GM21381 (cell line): ENCODE results near the gene RAB11FIP3.

Experiments
- ATAC-seq: cut with Tn5 transposase; IDR thresholded peaks from one replicate; pipeline ENCODE4 v1.9.1; 2021; ENCODE audit warnings: mild to moderate bottlenecking, moderate library complexity; ENCODE audit not compliant: unreplicated experiment

The RAB11FIP3 gene

GRCh38 chr16:515175-515938, 89.9 kb downstream of the RAB11FIP3 start:
- ATAC-seq, result no peak

DNA sequence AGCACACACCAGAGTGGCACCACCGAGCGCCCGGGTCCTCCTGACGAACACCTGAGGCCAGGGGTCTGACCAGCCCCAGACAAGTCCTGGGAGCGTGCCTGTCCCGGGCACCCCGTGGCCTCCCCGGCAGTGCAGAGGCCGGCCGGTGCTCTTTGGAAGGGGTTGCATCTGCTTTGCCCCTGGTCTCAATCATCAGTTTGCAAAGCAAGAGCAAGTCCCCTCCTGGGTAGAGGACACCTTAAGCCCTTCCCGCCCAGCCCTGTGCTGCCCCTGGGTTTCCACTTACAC, 90.4 kb downstream of the RAB11FIP3 start:
- ATAC-seq, result no peak

GRCh38 chr16:516301-516700, 90.9 kb downstream of the RAB11FIP3 start:
- ATAC-seq, result no peak

DNA sequence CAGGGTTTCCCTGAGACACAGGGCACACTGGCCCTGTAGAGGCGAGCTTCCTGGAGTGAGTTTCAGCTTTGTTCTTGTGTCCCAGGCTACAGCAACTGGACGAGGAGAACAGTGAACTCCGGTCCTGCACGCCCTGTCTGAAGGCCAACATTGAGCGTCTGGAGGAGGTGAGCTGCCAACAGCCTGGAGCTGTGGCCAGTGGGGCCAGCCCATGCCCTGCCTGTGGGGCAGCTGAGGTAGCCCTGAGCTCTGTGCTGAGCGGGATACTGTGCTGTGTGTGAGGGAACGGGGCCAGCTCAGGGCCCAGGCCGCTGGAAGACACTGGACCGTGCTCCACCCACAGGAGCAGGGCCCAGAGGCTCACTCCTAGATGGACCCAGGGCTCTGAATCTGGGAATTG, 93.4 kb downstream of the RAB11FIP3 start:
- ATAC-seq, result no peak

DNA sequence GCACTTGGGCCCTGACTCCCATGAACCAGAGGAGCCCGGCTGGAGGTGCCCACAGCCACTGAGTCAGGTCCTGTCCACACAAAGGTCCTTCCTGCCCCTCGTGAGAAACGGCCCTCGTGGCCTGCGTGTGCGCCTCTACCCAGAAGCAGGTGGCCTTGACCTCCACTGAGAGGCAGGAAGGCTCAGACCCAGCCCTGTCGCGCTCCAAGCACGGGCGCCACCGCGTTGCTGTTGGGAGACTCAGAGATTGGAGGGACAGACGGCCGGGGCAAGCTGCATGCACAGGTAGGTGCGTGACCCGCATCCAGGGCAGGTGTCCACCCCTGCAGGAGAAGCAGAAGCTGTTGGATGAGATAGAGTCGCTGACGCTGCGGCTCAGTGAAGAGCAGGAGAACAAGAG, 94.0 kb downstream of the RAB11FIP3 start:
- no peak for ATAC-seq

- ATAC-seq, result no peak
Observed at GRCh38 chr16:519841-520687, 94.6 kb downstream of the RAB11FIP3 start.

DNA sequence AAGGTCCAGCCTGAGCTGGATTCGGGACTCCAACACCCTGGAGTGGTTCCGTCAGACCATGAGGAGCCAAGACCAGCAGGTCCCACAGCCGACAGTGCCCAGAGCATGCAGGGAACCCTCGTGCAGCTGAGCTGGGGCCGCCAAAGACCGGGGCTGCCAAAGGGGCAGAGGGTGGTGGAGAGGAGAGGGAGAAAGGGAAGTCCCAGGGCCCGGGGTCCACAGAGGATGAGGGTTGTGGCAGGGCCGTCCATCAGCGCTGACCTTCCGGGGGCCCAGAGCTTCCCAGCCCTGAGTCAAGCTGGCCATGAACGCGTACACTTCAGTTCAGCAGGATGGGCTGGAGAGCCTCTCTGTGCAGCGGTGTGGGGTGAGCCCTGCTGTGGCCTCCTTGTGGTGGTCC, 95.4 kb downstream of the RAB11FIP3 start:
- no peak for ATAC-seq

DNA sequence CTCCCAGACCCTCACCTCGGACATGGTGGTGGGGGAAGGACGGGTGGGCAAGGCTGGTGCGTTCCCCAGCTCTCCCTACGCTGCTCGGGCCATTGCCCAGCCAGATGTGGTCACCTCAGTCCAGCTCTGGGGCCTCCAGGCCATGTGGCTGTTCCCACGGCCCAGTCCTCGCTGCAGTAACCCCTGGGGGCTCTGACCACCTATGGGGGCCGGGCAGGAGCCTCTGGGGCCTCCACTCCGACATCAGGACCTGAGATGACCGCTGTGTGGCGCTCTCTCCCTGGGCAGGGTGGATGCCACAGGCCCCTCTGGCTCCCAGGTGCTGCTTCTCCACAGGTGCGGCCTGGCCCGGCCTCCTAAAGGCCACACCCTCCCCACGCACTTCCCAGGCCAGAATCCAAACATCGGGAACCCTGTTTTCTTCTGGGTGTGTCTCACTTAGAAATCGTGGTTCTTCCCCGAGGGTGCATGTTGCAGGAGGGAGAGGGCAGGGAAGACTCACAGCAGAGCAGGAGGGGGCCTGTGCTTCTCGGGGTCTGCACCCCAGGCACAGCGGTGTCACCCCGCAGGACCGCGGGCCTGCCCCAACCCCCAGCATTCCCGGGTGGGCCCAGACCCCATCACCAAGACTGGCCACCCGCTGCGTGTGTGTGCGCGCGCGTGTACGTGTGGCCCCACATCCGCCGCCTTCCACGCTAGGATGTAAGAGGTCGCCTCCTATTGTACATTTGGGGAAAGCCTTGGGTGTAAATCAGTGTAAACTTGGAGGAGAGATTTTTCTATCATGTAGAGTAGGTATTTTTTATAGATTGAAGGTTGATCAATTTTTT, 96.1 kb downstream of the RAB11FIP3 start:
- no peak for ATAC-seq

GRCh38 chr16:522320-523096, 97.1 kb downstream of the RAB11FIP3 start:
- no peak for ATAC-seq

GRCh38 chr16:523097-523741, 97.8 kb downstream of the RAB11FIP3 start:
- no peak for ATAC-seq

- ATAC-seq, result no peak
Observed at GRCh38 chr16:524274-525040, 99.0 kb downstream of the RAB11FIP3 start.

GRCh38 chr16:525123-525519, 99.7 kb downstream of the RAB11FIP3 start:
- ATAC-seq, result no peak

GRCh38 chr16:525520-526180, 100.2 kb downstream of the RAB11FIP3 start:
- ATAC-seq, result no peak

GRCh38 chr16:526181-527014, 100.9 kb downstream of the RAB11FIP3 start:
- no peak for ATAC-seq

DNA sequence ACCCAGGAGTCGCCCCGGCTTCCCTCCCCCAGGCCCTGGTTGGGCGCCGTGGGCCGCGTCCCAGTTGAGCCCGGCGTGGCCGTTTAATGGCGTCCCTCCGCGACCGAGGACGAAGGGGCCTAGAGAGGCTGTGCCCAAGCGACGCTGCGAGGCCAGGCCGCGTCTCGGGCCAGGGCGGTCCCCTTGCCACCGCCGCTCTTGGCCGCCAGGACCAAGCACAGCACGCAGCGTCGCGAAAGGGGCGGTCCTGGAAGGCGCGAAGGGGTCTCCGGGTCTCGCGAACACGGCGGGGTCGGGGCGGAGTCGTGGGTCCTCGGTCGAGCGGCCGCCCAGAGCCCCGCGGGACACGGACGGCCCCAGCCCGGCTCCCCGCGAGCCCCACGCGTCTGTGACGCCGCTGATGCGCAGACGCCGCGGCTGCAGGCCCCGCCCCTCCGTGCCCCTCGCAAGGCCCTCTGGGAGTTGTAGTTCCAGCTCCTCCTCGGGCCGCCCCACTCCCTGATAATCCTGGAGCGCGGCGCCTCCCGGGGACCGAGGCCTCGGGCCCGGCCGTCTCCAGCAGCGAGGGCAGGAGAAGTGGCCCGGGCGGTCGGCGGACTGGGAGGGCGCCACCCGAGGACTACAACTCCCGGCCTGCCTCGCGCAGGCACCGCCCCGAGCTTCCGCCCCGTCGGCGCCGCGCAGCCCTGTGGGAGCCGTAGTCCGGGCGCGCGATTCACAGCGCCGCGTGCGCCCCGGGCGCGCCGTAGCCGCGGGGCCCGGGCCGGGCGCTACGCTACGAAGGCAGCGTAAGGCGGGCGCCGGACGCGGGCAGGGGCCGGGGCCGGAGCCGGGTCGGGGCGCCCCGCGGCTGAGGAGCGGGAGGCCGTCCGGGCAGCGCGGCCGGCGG, 101.8 kb downstream of the RAB11FIP3 start, which contains the start of gene CAPN15:
TSS of gene CAPN15 (plus strand) at position 698 of the 889 bp plus-strand sequence. CDS start 19,127 bp downstream, outside the sequence.
- peak; percentile 61 for ATAC-seq

GRCh38 chr16:528111-529011, 102.9 kb downstream of the RAB11FIP3 start:
- ATAC-seq, result no peak
